HG03045 (cell line): ENCODE data around the gene CTLA4.
"Not testable (repeated sequence)": the region's sequence is repeated elsewhere in the genome, so short reads cannot be mapped to it uniquely, and the experiment has no call there.

Source experiments
- ATAC-seq: cut with Tn5 transposase; IDR thresholded peaks from one replicate; pipeline ENCODE4 v1.9.1; 2021; ENCODE audit warnings: mild to moderate bottlenecking, moderate library complexity; ENCODE audit not compliant: unreplicated experiment

Gene CTLA4

DNA sequence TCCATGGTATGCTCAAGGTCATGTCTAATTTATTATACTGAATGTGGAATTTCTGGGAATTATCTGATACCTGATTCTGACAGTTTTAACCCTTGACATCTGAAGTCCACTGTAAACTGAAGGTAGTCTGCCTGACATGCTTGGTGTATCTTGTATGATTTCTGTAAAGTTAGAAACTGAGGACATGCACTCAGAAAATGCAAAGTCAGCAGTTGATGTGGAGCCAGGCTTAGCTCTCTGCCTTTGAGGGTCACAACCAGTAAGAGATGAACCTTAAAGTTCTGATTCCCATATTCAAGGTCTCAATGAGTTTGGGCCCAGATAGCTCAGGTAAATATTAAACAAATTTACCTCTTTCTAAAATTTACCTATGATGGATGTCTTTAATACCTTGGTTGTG, 12.3 kb upstream of the CTLA4 start:
- no peak for ATAC-seq

DNA sequence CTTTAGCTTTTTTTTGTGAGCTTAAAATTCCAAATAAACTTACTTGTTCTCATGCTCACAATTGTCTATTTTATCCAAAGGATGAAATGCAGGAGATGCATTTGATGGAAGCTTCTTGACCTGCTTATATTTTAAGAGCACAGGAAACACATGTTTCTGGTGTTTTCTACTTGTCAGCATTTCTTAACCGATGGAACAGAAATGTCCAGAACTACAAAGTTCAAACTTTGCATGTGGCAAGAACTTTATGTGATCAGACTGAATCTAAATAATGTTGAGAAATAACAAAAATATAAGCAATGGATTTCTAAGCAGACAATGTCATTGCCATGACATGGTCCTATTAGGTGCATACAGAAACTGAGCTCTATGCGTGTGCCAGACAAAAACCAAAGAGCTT, 9.9 kb upstream of the CTLA4 start:
- ATAC-seq: no peak

DNA sequence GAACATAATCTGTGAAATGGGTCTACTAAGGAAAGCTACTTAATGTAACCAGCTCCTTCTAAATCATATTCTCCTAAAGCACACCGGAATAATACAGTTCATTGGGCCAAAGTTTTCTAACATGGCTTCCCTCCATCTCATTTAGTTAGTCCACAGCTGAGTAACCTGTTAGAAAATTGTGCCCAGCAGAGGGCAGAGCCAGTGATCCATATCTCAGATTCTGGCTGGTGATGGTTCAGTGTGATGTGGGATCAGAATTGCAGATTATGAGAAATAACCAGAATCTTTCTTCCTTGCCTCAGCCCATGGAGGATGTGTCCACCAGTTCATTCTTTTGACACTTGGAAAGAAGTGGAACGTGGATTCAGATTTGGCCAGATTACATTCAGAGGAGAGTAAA, 9.4 kb upstream of the CTLA4 start:
- no peak for ATAC-seq

DNA sequence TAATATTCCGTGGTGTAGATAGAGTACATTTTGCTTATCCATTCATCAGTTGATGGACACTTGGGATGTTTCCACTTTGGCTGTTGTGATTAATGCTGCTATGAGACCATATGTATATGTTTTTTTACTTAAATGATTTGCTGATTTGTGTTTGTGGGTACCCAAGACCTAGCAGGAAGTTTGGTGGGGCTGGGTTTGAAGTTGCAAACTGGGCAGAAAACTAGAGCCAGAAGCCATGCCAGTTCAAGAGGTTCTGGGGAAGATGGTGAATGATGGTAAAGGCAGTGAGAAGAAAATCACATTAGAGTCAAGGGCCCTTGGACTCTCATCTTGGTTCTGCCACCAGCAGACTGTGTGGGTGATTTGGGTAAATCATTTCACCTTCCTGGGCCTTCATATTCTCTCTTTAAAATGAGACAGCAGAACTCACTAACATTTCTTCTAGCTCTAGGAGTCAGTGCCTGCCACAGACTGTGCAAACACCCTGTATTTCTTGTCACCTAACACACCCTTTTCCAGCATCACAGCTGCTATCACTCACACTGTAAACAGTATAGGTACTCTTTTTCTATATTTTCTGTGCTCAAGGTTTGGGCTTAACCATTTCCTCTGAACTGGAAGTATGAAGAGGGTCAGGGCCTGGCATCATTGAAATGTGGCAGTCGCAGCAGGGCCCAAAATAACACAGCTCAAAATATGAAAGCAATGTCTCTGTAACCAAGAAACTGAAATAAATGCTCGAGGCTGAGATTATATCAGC, 8.4 kb upstream of the CTLA4 start:
- no peak for ATAC-seq

DNA sequence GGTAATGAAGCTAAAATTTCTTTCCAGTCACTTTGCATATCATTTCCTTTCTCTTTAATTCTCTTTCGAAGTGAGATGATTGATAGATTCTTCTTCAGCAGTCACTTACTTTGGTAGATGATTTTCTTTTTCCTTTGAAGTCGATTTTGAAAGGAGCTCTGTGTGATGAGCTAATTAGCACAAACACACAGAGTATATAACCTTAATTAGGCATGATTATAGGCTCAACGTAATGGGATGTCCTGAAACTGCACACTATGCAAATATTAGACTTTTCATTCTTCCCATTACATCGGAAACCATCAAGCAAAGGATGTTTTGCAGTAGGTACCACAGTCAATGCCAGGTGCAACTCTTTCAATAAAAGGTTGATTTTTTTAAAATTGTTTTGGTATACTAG, 6.4 kb upstream of the CTLA4 start:
- no peak for ATAC-seq

DNA sequence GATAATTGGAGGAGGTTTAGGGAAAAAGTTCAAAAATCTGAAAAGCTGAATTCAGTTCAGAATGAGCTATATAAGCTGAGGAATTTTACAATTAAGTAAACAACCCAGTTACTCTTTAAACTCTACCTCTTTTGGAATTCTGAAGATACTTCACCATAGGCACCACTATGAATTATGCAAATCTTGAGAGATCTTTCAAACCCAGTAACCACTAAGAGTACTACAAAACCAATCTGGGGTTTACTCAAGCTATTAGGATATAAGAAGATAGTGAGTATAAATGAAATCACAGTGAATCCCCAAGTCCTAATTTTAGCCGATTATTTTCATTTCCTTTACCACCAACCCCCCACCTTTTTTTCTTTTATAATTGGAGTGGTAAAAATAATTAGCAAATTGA, 6.0 kb upstream of the CTLA4 start:
- ATAC-seq: no peak

DNA sequence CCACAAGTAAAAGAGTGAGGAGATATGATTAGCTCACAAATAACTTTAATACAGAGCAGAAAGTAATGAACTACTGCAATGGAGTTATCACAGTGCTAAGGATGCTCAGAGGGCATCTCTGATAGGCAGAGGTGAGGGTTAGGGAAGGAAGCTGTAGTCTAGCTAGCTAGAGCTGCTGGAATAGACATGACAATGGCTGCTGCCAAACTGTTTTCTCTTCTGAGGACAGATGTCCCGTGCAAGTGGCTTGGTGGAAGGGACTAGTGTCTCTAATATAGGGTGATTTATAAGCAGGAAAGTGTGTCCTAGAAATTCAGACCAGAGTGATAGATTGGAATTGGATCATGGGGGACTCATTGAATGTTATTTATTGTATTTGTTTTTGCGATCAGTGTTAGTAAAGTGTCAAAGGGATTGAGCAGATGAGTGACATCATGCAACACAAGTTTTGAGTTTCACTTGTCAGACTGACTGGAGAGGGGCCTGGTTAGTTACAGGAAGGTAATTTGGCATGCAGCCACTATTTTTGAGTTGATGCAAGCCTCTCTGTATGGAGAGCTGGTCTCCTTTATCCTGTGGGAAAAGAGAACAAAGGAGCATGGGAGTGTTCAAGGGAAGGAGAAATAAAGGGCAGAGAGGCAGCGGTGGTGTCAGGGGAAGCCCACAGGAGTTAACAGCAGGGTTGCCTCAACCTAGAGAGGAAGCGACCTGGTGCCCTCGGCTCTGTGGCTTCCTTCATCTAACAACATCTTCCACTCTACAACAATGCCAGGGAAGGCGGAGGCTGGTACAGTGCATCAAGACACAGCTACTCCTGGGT, 1.9 kb downstream of the CTLA4 start:
- ATAC-seq: no peak

DNA sequence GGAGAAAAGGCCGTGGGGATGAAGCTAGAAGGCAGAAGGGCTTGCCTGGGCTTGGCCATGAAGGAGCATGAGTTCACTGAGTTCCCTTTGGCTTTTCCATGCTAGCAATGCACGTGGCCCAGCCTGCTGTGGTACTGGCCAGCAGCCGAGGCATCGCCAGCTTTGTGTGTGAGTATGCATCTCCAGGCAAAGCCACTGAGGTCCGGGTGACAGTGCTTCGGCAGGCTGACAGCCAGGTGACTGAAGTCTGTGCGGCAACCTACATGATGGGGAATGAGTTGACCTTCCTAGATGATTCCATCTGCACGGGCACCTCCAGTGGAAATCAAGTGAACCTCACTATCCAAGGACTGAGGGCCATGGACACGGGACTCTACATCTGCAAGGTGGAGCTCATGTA, 2.9 kb downstream of the CTLA4 start:
- no peak for ATAC-seq

DNA sequence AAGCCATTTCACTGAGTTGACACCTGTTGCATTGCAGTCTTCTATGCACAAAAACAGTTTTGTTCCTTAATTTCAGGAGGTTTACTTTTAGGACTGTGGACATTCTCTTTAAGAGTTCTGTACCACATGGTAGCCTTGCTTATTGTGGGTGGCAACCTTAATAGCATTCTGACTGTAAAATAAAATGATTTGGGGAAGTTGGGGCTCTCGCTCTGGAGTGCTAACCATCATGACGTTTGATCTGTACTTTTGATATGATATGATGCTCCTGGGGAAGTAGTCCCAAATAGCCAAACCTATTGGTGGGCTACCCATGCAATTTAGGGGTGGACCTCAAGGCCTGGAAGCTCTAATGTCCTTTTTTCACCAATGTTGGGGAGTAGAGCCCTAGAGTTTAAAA, 3.4 kb downstream of the CTLA4 start:
- ATAC-seq: no peak

DNA sequence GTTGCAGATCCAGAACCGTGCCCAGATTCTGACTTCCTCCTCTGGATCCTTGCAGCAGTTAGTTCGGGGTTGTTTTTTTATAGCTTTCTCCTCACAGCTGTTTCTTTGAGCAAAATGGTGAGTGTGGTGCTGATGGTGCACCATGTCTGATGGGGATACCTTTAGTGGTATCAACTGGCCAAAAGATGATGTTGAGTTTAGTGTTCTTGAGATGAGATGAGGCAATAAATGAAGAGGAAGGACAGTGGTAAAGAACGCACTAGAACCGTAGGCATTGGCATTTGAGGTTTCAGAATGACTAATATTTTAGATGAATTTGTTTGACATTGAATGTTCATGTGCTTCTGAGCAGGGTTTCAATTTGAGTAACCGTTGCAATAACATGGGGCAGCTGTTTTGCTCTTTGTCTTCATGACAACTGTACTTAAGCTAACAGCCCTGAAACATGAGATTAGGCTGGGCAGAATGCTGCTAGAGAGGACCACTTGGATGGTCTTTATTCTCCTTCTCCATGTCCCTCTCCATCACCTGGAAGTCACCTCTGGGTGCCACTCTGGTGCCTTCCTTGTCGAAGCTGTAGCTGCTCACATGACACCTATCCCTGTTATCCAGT, 3.9 kb downstream of the CTLA4 start:
- peak; percentile 78 for ATAC-seq

DNA sequence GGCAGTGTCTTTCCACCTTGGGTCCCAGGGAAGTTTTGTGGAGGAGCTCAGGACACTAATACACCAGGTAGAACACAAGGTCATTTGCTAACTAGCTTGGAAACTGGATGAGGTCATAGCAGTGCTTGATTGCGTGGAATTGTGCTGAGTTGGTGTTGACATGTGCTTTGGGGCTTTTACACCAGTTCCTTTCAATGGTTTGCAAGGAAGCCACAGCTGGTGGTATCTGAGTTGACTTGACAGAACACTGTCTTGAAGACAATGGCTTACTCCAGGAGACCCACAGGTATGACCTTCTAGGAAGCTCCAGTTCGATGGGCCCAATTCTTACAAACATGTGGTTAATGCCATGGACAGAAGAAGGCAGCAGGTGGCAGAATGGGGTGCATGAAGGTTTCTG, 5.9 kb downstream of the CTLA4 start:
- no peak for ATAC-seq

DNA sequence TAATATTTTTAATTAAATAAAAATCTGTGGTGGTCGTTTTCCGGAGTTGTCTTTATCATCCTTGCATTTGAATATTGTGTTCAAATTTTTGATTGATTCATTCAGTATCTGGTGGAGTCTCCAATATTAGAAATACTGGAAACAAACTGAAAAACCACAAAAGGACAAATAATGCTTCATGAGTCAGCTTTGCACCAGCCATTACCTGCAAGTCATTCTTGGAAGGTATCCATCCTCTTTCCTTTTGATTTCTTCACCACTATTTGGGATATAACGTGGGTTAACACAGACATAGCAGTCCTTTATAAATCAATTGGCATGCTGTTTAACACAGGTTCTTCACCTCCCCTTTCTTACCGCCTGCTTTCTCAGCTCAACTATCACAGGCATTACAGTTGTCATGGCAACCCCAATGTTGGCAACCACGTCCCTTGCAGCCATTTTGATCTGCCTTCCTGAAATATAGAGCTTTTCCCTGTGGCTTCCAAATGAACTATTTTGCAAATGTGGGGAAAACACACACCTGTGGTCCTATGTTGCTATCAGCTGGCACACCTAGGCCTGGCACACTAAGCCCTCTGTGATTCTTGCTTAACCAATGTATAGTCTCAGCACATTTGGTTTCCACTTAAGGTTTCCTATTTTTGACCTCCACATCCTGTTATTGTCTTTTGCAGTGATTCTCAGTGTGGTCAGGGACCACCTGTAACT, 6.5 kb downstream of the CTLA4 start:
- no peak for ATAC-seq

DNA sequence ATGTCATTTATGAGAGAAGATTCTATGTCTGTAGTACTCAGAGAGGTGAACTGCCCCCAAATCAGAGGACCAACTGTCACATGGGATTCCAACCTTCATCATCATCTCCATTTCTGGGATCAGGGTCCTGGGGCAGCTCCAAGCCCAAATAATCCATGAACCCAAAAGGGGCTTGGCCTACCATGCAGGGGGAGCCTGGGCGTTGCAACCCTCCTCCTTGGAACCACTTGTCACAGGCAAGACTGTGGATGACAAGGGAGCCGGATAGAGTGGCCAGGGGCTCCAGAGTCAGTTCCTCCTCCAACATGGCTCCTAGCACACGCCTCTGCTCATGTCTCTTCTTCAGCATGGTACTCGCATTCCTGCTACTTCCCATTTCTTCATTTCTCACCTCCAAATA, 7.9 kb downstream of the CTLA4 start:
- ATAC-seq: no peak

DNA sequence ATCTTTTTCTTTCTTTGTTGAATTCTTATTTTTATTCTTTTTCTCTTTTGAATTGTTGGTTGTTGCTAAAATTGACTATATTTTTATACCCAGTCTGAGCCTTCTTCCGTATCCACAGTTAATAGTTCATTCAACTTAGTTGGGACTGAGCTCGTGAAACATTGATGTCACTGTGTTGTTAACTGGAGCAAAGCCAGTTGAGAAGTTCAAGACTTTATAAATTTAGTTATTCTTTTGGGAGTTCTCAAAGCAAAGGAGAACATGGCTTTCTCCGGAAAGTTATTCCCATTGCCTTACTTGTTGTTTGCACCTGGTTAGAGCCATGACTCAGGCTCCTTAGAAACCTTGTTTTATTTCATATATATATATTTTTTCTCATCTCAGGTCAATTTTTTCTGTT, 8.8 kb downstream of the CTLA4 start:
- ATAC-seq: no peak

DNA sequence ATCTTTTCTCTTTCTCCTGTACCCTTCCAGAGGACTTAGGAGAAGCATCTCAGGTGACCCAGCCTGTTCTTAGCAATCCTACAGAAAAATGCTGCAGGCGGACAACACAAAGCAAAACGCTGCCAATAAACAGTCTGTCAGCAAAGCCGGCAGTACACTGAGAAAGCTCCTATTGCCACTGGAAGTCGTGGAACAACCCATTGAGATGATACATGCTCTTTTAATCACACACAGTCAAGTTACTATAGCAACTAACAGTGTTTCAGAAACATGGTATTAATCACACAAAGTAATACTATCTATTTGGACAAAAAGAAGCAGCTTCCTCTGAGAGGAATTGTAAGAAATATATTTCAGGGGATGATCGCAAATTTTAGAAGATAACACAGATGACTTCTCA, 10.5 kb downstream of the CTLA4 start:
- no peak for ATAC-seq

DNA sequence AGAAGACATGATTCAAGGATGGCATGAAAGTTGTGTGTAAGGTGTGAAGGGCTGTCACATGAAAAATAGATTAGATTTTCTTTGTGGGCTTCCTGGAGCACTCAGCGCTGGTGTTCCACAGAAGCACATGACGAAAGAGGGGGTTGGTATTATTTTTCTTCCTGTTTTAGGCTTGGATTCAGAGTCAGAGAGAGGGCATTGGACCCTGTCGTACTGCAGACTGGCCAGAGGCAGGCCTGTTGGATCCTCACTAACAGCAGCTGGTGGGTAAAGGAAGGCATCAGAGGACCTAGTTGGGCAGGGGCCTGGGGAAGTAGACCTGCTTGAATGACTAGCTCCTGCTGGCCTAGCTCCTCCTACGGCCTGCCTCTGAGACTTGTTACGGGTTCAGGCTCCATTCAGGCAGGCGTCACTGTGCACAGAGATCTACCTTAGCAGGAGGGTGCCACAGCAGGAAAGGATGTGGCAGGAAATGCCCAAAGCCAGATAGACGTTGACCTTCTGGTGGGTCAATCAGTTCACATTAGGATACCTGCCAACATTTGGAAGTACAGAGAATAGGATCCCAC, 13.1 kb downstream of the CTLA4 start:
- ATAC-seq: no peak

DNA sequence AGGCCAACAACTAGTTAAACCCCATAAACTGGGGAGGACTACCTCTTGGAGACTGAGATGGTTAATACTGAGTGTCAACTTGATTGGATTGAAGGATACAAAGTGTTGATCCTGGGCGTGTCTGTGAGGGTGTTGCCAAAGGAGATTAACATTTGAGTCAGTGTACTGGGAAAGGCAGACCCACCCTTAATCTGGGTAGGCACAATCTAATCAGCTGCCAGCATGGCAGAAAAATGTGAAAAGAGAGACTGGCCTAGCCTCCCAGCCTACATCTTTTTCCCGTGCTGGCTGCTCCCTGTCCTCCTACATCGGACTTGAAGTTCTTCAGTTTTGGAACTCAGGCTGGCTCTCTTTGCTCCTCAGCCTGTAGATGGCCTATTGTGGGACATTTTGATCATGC, 13.6 kb downstream of the CTLA4 start:
- not testable (repeated sequence) for ATAC-seq

DNA sequence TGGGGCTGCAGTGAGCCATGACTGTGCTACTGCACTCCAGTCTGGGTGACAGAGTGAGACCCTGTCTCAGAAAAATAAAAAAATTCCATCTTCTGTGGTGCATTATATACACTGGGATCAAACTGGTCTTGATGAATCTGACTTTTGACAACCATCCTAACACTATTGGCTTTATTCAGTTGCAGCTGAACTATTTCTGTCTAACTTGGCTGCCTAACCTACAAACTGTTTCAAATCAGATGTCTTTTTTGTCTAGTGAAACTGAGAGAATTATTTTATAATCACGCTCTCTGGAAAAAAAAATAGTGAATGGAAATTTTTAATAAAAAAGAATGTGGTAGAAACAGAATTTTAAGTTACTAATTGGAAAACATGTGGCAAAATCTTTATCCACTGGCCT, 15.0 kb downstream of the CTLA4 start:
- no peak for ATAC-seq

DNA sequence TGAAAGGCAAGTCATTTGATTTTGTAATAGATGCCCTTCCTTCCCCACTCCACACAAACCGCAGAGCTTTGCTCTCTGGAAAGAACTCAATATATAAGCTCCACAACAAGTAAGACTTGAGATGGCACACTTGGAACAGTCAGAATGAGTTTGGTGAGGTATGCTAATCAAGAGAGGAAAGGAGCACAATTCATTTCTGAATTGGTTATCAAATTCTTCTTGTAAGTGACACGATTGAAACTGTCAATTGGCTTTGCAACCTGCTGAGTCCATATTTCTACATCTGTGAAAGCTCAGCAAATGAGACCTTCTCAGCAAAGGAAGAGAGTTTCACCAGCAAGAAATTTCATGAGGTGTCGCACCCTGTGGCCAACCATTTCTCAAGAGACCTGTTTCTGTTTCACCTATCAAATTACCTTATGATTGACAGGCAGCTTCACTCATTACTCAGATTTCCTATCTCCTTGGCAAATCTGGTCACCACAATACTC, 19.1 kb downstream of the CTLA4 start:
- no peak for ATAC-seq

DNA sequence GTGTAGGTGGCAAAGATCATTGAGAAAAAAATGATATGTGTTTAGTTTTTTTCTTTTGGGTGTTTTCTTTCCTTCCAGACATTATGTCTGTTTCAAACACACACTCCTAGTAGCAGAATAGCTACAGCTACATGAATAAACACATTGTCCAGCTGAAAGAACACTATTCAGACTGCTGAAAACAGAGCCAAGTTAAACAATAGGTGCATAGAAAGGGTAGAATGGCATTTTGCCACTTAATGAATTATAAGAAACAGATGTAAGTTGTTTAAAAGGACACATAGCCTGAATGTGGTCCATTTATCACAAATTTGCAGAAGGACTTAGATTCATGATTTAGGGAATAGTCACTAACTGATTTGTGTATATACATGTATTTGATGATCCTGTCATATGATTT, 20.1 kb downstream of the CTLA4 start:
- ATAC-seq: no peak

DNA sequence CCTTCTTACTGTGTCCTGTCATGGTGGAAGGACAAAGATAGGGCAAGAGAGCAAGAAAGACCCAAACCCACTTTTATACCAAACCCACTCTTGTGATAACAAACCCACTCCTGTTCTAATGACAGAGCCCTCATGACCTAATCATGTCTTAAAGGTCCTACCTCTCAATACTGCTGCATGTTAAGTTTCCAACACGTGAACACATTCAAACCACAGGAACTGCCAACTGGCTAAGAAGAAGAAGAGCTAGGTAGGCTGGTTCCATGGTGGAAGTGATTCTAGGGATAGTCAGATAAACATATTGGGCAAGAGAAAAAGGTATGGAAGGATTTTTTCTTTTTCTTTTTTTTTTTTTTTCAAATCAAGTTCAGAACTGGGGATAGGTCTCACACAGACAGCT, 22.0 kb downstream of the CTLA4 start:
- ATAC-seq: no peak
